Nephron progenitor cell (in vitro differentiated cells): ENCODE measurements around the gene ACVR2B.

Experiments
- DNase-seq: peaks from one replicate; pipeline ENCODE4 v3.0.0; 2021
- H3K27ac Mint-ChIP-seq: 2 replicates; pipeline ENCODE4 v1.8.0; 2021; ENCODE audit warnings: mild to moderate bottlenecking, moderate library complexity, mixed read lengths
- H3K27me3 Mint-ChIP-seq: 2 replicates; pipeline ENCODE4 v1.8.0; 2021; ENCODE audit warnings: mild to moderate bottlenecking, low read depth, mixed read lengths; ENCODE audit not compliant: poor library complexity
- H3K36me3 Mint-ChIP-seq: 2 replicates; pipeline ENCODE4 v1.8.0; 2021; ENCODE audit warnings: low read depth, mixed read lengths
- H3K4me1 Mint-ChIP-seq: 2 replicates; pipeline ENCODE4 v1.8.0; 2021; ENCODE audit warnings: mixed read lengths
- H3K4me3 Mint-ChIP-seq: 2 replicates; pipeline ENCODE4 v1.8.0; 2021; ENCODE audit warnings: mild to moderate bottlenecking, moderate library complexity, mixed read lengths
- H3K9me3 Mint-ChIP-seq: 2 replicates; pipeline ENCODE4 v1.8.0; 2021; ENCODE audit warnings: mild to moderate bottlenecking, moderate library complexity, mixed read lengths
- TF ChIP-seq, protein P1 (sequence below): fragments of 200-600 bp; sonication (generic); IDR thresholded peaks from 2 replicates; pipeline ENCODE4 v1.5.0; 2021; ENCODE audit warnings: antibody characterized with exemption

ACVR2B gene

DNA sequence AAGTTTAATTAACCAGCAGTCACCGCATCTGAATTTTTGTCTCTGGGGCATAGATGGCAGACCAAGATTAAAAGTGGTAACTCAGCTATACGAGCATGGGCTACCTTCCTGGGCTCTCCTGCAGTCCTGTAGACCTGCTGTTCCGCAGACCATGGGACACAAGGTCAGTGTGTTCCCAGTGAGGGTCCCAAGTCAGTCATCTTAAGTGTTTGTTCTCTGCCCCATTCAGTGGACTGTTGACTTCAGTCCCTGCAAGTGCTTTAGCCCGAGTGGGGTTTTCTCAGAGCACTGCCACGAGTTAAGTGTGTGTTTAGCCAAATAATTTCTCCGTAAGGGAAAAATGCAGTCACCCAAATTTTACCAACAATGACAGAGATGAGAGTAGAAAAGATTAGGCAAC lies 37.5 kb downstream of the ACVR2B start:
- Mint-ChIP-seq H3K27ac (no peak overlapping the region), H3K4me1 (no peaks in the 10 kb centered on the region), H3K9me3 (no peaks in the 10 kb centered on the region), H3K36me3 (peaks cover 29% of the 10 kb centered on the region), H3K27me3 (peaks cover 2% of the 10 kb centered on the region), H3K4me3 (no peak overlapping the region)
- DNase-seq: no peak
- TF ChIP-seq, protein P1, sequence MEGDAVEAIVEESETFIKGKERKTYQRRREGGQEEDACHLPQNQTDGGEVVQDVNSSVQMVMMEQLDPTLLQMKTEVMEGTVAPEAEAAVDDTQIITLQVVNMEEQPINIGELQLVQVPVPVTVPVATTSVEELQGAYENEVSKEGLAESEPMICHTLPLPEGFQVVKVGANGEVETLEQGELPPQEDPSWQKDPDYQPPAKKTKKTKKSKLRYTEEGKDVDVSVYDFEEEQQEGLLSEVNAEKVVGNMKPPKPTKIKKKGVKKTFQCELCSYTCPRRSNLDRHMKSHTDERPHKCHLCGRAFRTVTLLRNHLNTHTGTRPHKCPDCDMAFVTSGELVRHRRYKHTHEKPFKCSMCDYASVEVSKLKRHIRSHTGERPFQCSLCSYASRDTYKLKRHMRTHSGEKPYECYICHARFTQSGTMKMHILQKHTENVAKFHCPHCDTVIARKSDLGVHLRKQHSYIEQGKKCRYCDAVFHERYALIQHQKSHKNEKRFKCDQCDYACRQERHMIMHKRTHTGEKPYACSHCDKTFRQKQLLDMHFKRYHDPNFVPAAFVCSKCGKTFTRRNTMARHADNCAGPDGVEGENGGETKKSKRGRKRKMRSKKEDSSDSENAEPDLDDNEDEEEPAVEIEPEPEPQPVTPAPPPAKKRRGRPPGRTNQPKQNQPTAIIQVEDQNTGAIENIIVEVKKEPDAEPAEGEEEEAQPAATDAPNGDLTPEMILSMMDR: no peak

DNA sequence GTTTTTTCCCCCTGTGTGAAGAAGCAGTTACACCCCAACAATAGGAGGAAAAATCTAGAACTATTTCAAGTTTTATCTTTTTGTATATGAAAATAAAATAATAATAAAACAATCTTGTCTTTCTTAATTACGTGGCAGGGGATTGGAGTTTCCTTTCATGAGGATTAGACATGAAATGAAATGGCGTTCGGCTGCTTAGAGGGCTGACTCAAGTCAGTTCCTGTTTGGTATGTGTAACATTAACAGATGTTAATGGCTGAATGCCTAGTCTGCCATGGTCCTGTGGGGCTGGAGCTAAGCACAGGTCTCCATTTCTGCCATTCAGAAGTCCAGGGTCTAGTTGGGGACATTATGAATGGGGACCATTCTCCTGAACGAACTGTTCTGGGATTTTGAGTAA lies 39.3 kb downstream of the ACVR2B start:
- TF ChIP-seq, protein P1: no peak
- Mint-ChIP-seq H3K27ac (no peak overlapping the region), H3K4me3 (no peak overlapping the region), H3K9me3 (no peaks in the 10 kb centered on the region), H3K27me3 (peaks cover 5% of the 10 kb centered on the region), H3K4me1 (peaks cover 9% of the 10 kb centered on the region), H3K36me3 (peaks cover 14% of the 10 kb centered on the region)
- DNase-seq: no peak

DNA sequence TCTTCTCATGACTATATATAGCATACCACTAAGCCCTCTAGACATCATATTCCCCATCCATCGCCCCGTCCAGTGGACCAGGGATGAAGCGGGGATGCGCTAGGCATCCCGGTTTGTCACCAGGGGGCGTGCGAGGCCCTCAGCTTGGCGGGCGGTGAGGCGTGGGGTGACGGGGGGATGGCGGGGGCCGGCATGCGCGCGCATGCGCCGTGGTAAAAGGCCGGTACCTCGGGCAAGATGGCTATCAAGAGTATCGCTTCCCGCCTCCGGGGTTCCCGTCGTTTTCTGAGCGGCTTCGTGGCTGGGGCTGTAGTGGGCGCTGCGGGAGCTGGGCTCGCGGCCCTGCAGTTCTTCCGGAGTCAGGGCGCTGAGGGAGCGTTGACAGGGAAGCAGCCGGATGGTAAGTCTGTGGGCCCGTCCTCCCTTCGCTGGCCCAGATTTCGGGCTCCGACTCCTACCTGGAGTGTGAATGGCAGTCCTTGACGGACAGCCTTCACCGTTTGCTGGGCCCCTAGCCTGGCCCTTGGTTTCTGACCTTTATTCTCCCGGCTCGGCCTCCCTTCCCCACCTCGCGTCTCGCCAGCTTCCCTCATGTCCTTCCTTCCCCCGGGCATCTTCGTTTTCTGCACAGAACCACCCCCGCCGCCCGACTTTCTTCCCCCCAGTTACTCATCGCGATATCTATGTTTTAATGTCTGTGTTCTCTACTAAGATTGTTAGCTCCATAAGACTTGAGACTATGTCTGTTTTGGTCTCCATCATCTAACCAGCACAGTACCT lies 42.6 kb downstream of the ACVR2B start, which contains the start of gene EXOG:
Gene EXOG (plus strand): TSS at position 210 of the 780 bp plus-strand sequence. CDS start 28 bp downstream, at position 238.
- Mint-ChIP-seq H3K36me3 (peaks cover 10% of the 10 kb centered on the region), H3K27me3 (peaks cover 5% of the 10 kb centered on the region), H3K4me3 (peak within 1 kb of the TSS; percentile 93), H3K9me3 (no peaks in the 10 kb centered on the region), H3K4me1 (peaks cover 9% of the 10 kb centered on the region), H3K27ac (peak within 1 kb of the TSS; percentile 23)
- DNase-seq: peak; percentile 99
- TF ChIP-seq, protein P1: peak; percentile 89

DNA sequence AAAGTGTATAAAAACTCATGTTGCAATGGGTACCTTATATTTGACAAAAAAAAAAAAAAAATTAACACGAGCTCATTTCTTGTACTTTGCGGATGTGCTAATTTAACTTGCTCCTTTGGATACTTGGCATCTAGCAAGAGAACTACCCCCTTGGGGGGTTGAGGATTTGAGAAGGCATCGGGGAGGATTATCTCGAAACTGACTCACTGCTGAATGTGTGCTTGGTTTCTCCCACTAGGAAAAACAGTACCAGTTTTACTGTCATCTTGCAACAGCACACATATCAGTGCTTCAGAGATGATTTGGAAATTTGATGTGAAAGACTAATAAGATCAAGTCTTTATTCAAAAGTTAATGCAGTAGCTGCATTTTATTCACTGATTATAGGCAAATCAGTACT lies 43.3 kb downstream of the ACVR2B start:
- H3K36me3 Mint-ChIP-seq: peaks cover 14% of the 10 kb centered on the region
- no peaks in the 10 kb centered on the region for H3K9me3 Mint-ChIP-seq
- peaks cover 9% of the 10 kb centered on the region for H3K4me1 Mint-ChIP-seq
- DNase-seq: no peak
- H3K27me3 Mint-ChIP-seq: peaks cover 5% of the 10 kb centered on the region
- TF ChIP-seq, protein P1: no peak
- H3K4me3 Mint-ChIP-seq: peak overlapping the region; percentile 93
- no peak overlapping the region for H3K27ac Mint-ChIP-seq

DNA sequence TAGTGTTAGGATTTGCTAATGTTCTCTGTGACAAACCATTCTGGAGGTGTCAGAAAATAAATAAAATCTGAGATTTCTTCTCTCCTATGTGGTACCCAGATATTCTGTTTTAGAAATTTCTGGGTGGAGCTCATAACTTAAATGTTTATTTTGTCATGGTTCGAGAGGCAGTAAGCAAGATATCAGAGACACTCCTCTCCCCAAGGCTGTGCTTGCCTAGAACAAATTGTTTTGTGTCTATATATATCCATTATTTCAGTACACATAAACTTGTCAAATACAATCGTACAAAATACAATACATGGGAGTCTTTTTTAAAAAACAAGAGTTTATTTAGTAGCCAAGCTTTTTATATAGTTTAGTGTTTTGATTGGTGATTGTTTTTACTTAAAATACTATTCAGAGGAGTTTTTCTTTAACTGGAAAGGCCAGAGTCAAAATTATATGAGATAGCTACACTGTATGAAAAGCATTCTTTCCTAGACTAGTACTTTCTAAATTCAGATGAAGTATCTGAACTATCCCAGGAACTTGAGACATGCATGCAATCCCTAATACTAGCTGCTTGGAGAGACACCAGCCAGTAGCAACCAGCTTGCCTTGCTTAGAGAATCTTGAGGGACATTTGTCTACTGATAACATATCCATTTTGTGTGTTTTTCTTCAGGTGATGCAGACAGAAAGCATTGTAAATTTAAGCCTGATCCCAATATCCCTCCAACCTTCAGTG lies 47.2 kb downstream of the ACVR2B start:
- H3K36me3 Mint-ChIP-seq: peaks cover 19% of the 10 kb centered on the region
- H3K27me3 Mint-ChIP-seq: peaks cover 5% of the 10 kb centered on the region
- H3K27ac Mint-ChIP-seq: no peak overlapping the region
- no peaks in the 10 kb centered on the region for H3K9me3 Mint-ChIP-seq
- DNase-seq: no peak
- peaks cover 9% of the 10 kb centered on the region for H3K4me1 Mint-ChIP-seq
- H3K4me3 Mint-ChIP-seq: no peak overlapping the region
- TF ChIP-seq, protein P1: no peak
